ENCODE data around the gene RTP1.
"Not testable (repeated sequence)": the region's sequence is repeated elsewhere in the genome, so short reads cannot be mapped to it uniquely, and the experiment has no call there.

Gene RTP1, protein sequence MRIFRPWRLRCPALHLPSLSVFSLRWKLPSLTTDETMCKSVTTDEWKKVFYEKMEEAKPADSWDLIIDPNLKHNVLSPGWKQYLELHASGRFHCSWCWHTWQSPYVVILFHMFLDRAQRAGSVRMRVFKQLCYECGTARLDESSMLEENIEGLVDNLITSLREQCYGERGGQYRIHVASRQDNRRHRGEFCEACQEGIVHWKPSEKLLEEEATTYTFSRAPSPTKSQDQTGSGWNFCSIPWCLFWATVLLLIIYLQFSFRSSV

DNA sequence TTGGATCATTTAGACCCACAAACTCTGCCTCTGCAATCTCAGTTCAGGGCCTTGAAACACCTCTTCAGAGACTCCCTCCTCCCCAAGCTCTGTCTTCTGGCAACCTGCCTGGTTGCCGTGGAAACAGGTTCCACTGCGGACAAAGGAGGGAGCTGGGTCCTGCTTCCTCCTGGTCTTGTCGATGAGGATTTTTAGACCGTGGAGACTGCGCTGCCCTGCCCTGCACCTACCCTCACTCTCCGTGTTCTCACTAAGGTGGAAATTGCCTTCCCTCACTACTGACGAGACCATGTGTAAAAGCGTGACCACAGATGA is at the start of gene RTP1:
TSS of gene RTP1 (plus strand) at position 152 of the 315 bp plus-strand sequence. CDS start at position 182, 30 bp downstream.
- no peak for DNase-seq

DNA sequence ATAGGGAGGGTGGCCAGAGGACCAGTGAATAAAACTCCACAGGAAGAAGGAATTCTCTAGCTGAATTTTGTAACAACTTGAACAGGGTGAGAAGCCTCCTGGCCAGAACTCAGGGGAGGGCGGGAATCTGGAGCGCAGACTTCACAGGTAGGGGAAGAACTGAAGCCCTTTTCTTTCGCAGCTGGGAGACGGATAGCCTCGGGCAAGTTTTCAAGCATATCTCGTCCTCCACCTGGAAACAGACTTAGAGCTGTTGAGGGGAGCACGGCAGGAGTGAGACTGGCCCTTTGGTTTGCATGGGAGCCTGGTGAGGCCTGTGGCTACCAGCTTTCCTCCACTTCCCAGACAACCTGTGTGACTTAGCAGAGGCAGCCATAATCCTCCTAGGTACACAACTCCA is 47.1 kb upstream of the RTP1 start:
- DNase-seq = no peak

DNA sequence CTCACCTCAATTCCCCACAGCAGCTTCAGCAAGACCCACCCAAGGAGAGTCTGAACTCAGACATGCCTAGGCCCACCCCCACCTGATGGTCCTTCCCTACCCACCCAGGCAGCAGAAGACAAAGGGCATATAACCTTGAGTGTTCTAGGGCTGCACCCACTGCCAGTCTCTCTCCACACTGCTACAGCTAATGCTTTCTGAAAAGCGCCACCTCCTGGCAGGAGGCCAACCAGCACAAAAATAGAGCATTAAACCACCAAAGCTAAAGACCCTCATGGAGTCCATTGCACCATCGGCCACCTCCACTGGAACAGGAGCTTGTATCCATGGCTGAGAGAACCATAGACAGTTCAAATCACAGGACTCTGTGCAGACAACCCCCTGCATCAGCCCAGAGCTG is 46.7 kb upstream of the RTP1 start:
- DNase-seq = no peak

DNA sequence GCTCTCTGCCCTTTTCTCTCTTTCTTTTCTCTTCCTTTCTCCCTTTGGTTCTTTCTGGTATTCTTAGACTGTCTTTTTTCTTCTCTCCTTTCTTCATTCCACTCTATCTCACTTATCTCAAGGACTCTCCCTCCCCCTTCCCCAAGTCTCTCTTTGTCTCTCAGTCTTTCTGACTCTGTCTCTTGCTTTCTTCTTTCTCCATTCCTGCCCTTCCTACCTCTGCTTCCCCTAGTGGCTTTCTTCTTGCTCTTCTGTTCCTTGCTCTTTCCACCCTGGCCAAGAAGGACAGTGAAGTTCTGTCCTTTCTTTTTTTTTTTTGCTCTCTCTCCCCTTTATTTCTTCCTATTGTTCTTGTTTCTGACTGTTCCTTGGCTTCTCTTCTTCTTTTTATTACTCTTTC is 35.7 kb upstream of the RTP1 start:
- no peak for DNase-seq

DNA sequence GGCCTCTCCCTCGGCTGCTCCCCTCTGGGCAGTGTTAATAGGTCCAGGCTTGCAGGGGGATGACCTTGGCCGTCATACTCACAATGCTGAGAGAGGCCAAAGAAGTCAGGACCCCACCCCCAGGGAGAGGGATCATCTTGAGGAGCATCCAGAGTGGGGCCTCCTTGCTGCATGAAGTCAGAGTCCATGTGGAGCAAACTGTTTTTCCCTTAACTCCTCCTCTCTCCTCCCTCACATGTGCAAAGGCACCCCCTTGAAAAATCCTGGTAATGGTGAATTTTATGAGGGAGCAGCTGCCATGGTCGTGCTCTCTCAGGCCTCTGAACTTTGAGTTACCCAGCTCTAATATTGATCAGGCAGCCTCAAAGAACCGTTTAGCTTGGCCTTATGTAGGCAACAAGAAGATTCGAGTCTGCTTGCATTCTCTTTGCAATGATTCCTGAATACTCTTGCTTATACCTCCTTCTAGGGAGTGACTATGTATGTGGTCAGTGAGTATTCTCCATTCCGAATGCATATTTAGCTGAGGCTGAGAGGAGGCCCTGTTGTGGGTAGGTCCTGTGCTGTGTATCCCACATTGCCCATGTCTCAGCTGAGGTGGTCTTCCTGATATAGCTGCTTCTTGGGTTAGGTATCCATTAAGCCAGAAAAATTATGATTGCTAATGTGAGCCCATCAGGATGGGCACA is 34.9 kb upstream of the RTP1 start:
- DNase-seq = no peak

DNA sequence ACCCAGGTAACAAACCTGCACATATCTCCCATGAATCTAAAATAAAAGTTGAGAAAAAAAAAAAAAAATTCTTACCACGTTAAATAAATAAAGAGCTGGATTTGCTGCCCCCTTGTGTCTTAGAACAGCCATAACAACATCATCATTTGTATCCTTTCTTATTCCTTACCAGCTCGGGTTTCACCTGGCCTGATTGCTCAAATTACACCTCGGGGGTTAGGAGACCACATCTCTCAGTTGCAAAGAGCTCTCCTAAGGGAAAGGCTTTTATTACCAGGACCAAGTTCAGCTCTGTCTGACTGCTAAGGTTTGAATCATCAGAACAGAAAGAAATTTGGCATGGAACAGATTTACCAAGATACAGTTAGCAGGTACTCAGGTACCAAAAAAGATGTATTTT is 32.1 kb upstream of the RTP1 start:
- DNase-seq = peak; percentile 81

DNA sequence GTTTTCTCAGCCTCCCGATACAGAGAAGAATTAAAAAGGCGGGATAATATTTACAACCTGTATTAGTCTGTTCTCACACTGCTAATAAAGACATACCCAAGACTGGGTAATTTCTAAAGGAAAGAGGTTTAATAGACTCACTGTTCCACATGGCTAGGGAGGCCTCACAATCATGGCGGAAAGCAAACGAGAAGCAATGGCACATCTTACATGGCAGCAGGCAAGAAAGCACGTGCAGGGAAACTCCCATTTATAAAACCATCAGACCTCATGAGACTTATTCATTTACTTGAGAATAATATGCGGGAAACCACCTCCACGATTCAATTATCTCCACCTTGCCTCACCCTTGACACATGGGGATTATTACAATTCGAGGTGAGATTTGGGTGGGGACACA is 30.5 kb upstream of the RTP1 start:
- no peak for DNase-seq

DNA sequence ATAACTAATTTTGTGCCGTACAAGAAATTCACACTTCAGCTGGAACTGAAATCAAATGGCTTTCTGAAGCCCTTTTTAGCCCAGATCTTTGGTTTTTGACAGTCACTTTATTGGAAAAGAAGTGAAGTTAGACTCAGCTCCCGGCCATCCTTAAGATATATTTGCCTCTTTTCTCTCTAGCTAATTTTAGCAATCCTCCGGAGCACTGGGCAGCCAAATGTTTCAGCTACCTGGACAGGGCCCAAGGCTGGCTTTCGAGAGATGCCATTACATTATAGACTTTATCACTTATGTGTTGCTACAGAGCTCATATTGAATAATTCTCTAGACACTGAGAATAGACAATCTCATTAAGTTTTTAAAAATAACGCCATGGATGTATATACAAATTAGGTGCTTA is 29.5 kb upstream of the RTP1 start:
- no peak for DNase-seq

DNA sequence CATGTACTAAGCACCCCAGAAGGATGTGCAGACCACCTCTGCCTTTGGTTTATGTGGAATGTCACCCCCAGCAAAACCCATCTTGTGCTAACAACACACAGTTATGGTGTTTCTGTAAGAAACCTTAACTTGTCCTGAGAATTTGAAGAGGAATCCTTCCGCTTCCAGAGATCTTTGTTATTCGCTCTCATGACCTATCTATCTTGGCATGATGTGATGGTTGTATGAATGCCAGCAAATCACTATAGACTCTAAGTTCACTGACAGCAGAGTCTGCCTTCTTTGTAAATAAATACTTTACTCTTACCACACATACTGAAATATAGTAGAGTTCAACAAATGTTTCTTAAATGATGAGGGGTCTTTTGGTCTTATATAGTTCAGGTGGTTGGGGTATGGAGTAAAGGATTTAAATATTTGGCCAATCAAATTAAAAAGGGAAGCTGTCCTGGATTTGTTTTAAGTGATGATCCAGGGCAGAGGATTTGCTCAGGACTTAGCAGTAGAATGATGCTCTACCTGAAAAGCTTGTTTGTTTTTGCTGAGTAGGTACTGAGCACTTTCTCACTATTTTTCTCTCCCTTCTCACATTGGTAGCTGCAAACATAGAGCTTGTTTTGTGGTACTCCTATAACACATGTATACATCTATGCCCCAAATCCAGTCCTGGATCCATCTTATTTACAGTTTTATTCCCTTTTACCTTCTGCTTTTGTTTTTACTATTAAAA is 27.9 kb upstream of the RTP1 start:
- DNase-seq = no peak

DNA sequence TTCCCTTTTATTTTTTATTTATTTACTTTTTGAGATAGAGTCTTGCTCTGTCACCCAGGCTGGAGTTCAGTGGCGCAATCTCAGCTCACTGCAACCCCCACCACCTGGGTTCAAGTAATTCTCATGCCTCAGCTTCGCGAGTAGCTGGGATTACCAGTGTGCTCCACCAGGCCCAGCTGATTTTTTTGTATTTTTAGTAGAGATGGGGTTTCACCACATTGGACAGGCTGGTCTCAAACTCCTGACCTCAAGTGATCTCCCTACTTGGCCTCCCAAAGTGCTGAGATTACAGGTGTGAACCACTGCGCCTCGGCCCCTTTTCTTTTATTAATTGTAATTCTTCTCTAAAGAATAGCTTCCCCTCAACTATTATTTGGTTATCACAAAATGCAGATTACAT is 26.4 kb upstream of the RTP1 start:
- not testable (repeated sequence) for DNase-seq

DNA sequence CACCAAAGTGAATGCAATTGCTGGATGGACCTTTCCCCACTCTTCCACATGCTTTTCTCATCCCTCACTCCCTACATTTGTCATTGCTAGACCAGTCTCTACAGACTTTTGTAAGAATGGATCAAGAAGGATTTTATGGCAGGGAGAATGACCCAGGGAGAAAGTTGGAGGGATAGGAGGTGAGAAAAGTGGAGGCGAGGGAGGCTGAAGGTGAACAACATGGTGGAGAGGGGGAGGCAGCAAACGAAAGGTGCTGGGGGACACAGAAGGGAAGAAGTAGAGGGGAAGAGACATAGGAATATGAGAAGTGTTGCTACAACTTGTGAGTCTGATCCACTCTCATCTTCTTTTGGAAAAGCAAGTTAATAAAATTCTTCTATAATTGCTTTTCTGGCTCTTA is 24.4 kb upstream of the RTP1 start:
- no peak for DNase-seq

DNA sequence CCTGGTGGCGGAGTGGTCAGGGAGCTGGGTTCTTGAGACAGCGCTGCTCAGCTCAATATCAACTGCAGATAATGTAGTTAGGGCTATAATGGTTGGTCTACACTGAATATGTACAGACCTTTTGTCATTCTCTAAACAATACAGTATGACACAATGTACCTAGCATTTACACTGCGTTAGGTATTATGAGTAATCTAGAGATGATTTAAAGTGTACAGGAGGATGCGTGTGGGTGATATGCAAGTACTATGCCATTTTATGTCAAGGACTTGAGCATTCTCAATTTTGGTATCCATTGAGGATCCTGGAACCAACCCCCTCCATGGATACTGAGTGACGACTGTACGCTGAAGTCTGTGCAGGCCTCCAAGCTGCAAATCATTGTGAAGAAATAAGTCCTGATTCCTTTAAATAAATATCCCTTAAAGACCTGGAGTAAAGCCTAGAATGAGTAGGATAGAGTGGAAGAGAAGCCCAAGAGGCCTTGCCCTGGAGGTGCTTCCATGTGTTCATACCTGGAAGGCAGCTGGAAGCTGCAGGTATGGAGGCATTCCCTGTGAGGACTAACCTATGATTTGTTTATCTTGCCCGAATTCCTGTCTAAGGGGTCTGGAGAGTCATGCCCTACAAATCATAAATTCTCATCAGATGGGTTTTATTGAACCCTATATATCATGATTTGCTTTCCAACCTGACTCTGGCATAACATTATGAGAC is 15.7 kb upstream of the RTP1 start:
- no peak for DNase-seq

DNA sequence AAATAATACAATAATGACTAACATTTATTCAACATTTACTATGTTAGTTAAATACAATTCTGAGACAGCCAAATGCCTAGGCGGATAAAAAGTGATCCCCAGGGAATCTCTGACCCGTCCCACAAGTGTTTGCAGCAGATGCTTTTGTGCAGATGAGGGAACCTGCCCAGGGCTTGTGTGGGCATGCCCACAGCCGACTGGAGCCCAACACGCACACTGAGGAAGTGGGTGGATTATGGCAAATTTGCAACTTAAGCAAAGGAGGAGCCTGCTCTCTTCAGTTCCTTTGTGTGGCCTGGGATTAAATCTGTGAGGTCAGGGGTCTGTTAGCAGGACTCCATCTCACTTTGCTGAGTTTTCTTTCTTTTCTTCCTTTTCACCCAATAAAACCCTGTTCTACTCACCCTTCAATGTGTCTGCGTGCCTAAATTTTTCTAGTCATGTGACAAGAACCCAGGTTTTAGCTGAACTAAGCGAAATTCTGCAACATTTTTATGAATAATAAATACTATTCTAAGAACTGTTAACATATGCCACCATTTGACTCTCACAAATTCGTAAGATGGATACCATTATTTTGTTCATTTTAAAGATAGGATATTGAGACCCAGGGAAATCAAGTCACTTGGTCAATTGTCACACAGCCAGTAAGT is 13.9 kb upstream of the RTP1 start:
- DNase-seq = peak; percentile 61

DNA sequence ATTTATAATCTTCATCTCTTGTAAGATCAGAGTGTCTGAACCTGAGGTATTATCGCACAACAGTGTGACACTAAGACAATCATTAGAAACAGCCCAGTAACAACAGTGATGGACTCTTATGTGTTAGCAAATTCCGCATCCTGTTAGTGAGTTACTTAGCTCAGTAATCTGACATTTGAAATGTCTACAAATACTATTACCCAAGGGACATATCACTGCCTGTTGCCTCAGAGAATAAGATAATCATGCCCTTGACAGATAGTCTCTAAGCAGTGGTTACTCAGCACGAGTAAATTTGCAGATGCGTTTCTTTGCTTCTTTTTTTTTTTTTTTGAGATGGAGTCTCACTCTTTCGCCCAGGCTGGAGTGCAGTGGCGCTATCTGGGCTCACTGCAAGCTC is 13.4 kb upstream of the RTP1 start:
- DNase-seq = no peak

DNA sequence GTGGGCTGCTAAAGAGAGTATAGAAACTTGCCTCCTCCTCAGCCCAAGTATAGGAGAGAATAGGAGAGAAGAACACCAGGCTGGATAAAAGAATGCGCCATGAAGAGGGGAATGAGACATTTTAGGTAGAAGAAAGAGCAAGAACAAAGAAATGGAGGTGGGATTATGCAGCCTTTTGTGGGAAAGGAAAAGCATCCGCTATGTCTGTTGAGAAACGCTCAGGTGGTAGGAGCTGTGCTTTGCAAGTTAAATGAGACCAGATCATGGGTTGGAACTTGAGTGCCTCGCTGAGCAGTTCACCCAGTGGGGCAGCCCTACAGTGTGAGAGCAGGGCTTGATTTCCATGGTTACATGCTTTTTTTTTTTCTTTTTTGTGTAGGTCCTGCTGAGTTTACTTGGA is 11.5 kb upstream of the RTP1 start:
- peak; percentile 46 for DNase-seq

DNA sequence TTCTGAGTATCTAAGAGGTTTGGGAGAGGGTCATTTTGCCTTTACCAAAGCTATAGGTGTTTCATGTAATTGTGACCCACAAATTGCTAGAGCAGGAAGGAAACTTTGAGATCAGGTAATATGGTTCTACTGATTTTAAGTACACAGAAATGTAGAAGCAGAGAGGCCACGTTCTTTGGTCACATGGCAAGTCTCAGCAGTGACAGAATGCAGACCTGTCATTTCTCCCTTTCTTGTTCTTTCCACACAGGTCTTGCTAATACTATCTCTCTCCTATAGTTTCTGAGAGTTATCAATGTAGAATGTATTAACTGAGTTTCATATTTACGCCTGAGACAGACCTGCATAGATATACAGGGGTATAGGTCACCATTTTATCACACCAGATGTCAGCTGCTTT is 10.9 kb upstream of the RTP1 start:
- DNase-seq = no peak

DNA sequence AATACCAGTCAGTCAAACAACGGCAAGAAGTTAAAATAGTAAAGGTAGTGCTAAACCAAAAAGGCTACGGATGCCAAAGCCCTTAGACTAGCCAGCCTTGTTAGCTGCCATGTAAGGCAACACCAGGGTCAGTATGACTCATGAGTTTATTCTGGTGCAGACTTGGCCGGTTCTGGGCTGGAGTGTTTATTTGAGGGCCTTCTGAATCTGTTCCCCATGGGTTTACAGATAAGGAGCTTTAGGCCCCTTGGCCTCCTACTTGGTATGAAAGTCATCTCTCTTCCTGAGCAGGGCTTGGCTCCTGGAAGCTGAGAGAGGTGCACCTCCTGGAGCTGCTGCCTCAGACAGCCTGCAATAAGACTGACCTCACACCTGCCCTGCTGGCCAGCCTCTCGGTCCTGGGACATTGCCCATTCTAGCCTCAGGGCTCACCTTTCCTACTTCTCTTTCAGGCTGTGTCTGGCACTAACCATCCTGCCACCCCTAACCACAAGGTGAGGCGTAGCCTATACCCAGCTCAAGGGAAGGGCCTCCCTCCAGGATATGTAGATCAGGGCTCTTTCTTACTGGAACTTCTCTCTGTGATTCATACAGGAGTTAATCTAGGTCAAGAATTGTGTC is 10.4 kb upstream of the RTP1 start:
- no peak for DNase-seq

DNA sequence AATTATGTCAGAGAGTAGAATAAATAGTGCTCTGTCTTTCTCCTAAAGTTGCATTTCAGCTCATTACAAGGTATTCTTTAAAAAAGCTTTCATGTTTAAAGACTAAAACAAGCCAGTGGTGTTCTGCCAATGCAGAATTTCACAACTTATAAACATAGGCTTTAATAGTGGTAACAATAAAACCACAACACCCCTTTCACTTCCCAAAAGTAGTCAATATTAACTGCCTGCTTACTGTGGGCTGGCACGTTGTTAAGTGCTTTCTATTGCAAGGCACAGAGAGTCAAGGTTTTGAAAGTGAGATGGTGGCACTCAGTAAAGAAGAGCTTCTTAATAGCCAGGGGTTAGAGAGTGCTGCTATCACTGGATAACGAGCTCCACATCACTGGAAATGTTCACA is 8.4 kb upstream of the RTP1 start:
- DNase-seq = no peak

DNA sequence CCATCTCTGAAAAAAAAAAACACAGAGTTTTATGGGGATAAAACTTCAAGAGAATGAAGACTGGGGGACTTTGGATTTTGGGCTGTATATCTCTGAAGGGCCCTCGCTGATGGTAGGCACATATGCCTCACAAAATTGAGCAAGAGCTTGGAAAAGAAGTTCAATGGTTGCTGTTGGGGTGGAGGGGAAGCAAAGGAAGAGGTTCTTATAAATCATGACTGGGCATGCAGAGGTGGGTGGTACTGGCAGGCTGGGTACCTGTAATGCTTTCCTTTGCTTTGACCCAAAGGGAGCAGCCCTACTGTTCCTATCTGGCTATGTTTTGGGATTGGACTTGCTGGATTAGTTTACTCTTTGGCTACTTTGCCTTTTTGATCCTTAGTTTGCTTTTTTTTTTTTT is 6.0 kb upstream of the RTP1 start:
- no peak for DNase-seq

DNA sequence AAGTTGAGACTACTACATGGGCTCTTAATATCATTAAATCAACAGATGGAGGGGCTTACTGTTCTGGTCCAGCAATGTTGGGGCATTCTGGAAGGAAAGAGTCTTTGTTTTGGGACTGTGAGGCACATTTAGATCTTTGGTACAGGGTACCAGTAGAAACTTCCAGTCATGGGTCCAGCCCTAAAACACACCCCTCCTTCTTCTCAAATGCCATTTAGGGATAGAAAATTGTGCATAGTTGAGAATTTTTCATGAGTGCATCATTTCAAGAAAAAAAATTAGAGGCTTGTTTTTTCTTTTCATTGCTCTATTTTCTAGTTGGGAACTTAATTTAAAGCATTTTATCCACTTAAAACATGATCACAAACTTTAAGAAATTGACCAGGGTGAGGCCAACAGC is 4.1 kb upstream of the RTP1 start:
- DNase-seq = no peak

DNA sequence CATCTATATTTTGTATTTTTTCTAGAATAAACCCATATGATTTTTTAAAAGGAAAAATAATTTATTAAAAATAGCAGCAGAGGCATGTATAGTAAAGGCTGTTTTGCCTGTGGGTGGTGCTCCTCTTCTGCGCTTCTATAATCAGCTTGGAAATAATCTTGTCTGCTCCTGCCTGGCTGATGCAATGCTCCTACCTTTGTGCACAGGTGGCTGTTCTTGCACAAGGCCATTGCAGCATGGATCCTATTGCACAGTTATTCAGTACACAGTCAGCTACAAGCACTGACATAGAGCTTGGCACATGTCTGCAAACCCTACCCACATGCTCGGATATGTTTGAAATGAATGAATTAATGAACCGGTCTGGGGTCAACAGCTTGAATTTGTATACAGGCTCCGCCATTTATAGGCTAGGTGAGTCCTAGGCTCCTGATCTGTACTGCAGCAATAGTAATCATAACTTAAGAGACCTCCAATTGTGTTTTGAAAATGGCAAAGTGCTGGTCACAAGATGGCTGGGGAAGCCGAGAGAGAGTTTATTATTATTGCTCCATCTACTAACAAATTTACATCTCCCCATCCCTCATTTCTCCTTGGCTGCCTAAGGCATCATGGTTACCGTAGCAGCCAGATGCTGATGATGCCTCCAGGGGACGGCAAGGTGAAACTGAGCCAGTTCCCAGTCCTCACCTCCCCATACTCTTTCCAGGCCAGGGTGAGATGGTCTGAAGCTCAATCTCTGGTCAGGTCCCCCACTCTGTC is 532 bp upstream of the RTP1 start:
- DNase-seq = no peak

DNA sequence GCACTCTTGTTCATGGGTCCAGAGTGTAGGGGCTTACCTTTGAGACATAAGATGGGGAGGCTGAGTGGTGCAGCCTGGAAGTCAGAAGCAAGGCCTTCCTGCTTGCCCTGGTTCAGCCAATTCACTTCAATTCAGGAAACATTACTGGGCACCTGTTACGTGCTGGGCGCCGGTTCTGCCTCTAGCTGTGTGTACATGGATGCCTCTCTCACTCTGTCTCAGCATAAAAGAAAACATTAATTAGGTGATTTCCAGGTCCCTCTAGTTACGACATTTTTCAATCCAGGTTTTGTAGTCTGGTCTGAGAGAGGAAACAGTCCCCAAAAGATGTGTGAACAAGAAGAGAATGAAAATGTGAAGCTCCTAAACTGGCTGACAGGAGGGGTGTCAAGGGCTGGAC is 1.2 kb downstream of the RTP1 start:
- DNase-seq = no peak

All from NCI-H526 treated with DMSO at 0.1 percent for 48 hours (cell line).